HG03565 (cell line): ENCODE measurements around the gene ADCY10.
"Not testable (repeated sequence)": the region's sequence is repeated elsewhere in the genome, so short reads cannot be mapped to it uniquely, and the experiment has no call there.

Experiments used
- ATAC-seq: cut with Tn5 transposase; IDR thresholded peaks from one replicate; pipeline ENCODE4 v1.9.1; 2021; ENCODE audit warnings: mild to moderate bottlenecking, moderate library complexity; ENCODE audit not compliant: unreplicated experiment

The ADCY10 gene

DNA sequence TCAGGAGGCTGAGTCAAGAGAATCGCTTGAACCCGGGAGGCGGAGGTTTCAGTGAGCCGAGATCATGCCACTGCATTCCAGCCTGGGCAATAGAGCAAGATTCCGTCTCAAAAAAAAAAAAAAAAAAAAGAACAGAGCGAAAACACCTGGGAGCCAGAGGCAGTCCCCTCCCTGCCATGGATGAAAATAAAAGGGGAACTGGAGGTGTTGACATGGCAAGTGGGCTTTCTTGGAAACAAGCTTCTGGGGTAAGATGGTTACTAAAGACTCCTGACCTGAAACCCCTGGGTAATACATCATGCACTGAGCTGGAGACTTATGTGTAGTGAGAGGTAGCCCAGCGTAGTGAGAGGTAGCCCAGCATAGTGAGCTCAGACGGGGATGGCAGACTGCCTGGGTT lies 31.6 kb downstream of the ADCY10 start:
- no peak for ATAC-seq

DNA sequence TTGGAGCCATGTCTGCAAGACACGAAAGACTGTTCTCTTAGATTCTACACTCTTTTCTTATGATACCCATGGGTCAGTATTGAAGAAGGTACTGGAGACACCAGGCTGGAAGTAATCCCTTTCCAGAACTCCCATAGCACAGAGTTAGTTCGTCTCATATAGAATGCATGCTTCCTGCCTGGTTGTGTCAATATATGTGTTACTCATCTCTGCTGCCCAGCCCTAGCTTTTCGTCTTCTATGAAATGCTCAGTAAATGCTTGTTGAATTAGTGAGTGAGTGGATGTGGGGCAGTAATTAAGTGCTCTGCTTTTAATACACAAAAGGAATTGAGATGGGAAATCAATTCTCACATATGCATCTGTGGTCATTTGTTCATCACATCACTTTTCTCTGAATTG lies 32.1 kb downstream of the ADCY10 start:
- ATAC-seq, result no peak

DNA sequence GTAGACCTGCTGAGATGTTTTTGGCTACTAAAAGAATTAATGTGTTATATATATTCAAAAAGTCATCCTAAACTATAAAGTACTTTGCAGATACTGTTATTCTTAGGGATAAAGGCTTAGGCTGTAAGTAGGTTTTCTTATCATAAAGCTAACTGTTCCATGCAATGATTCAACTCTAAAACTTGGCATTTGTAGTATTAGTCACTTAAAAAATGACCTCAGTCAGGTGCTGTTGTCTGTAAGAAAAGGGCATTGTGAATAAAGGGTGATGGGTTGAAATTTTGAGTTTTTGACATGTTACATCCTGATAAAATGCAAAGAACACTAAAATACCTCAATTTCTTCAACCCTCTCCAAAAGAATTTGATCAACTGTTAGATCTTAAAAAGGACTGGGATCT lies 32.9 kb downstream of the ADCY10 start:
- ATAC-seq, result no peak

DNA sequence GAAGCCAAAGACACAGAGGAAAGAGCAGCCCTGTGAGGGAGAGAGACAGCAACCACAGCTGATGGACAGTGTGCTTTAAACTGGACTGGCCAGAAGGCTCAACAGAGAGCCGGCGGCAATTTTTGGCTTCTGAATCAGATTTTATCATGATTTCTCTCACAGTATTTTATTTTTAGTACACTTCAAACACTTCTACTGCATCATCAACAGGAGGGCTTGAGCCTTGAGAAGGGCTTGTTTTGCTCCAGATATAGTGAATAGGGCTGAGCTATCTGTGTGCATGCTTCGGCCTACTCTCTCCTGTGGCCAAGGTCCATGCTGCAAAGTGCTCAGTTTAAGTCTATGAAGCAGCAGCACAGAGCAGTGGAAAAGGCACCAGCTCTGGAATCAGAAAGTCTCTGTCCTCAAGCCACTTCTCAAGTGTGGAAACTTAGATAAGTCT lies 33.3 kb downstream of the ADCY10 start:
- no peak for ATAC-seq

DNA sequence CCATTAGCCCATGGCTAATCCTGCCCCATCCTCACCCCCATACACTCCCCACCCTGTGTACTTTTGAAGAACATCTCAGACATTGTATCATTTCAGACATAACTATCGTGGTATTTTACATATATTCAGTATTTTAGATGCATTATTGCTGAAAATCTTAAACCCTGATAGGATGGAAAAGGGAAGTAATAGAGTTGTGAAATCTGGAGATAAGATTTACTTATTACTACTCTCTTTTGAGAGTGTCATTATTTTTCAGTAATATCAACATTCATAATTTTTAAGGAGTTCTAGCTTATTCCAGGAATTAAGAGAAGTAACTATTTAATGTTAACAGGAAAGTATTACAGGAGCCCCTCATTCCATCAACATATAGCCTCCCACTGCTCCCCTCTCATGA lies 34.4 kb downstream of the ADCY10 start:
- ATAC-seq, result no peak

DNA sequence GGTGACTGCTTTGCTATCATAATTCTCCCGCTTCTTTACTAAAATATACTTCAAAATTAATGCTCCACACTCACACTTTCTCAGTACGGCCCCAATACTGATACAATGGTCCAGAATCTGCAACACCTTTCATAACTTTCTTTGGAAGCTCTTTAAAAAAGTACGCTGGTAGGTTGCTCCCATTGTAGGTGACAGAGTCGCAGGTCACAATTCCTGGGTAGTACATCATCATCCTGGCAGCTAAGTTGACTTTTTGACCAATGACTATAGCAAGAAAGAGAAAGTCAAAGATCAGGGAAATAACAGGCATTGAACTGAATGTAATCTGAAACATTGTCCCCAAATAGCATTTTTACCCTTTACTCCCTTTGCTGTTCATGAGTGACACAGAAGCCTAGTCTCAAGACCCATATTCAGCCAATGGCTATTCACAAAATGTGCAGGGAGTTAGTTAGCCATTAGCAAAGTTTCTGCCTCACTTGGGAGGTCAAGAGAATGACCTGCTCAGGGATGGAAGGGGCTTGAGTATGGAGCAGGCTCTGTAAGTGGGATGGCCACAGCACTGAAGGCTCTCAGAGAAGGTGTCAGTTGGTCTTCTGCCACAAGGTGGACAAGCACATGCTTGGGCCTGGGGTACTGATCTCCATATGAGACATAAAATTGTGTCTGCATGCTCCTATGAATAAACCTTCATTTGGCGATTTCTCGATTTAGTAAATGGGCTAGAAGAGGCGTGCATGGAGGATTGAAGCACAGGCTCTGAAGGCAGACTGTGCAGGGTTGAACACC lies 35.4 kb downstream of the ADCY10 start:
- no peak for ATAC-seq

DNA sequence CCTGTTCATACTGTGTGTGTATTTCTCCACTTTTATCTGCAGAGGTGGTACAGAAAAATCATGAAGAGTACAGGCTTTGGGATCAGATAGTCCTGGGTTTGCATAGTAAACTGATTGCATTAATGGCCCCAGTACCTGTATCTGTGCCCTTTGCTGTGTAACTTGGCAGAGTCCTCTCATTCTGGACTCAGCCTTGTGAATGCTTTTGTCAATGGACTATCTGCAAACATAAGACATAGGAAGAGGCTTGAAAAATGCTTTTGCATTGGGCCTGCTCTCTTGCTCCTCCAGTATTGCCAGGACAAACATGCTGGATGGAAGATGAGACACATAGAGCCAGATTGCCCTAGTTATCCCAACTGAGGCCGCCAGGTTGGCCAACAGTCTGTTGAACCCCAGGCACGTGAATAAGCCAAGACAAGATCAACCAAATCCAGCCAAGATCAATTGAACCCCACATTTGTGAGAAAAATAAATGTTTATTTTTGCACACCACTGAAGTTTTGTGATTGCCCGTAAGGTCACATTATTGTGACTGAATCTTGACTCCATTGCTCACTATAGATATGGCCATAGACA lies 37.2 kb downstream of the ADCY10 start:
- ATAC-seq, result no peak

DNA sequence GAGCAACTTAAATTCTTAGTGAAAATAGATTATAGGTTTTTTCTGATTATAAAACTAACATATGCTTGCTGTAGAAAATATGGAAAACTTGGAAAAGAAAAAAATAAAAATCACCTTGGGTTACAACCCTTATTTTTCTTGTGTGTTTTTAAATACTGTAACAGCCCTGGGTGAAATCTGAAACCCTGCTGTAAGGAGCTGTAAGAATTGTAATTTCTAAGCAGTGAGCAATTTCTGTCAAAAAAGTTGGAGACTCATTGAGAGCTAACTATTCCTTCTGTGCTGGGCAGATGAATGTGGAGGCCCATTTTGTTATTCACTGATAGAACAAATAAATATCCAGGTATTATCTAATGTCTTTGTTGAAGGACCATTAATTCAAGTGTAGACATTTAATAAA lies 42.6 kb downstream of the ADCY10 start:
- ATAC-seq, result no peak

DNA sequence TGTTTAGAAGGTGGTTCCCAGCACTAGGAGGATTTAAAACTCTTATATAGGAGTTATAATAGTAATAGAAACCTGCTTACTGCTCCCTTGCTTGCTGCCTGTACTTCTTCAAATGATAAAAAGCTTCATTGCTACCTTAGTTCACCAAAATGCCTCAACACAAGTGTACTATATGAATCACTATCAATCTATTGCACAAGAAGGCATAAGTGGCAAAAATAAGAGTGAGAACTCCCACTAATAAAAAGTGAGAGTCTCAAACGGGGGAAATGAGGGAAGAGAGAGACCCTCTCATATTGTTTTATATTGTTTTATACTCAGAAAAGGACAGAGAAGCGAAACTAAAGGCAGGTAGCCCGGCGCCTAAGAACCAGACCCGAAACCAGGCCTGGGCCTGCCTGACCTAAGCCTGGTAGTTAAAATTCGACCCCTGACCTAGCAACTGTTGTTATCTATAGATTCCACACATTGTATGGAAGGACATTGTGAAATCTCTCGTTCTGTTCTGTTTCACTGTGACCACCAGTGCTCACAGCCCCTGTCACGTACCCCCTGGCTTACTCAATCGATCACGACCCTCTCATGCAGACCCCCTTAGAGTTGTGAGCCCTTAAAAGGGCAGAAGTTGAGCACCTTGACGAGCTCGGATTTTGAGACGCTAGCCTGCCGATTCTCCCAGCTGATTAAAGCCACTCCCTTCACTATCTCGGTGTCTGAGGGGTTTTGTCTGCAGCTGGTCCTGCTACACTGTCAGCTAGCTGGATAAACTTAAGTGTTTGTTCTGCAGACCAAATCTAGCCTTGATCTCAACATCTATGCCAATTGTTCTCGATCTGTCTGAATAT lies 44.6 kb downstream of the ADCY10 start:
- ATAC-seq, result not testable (repeated sequence)

DNA sequence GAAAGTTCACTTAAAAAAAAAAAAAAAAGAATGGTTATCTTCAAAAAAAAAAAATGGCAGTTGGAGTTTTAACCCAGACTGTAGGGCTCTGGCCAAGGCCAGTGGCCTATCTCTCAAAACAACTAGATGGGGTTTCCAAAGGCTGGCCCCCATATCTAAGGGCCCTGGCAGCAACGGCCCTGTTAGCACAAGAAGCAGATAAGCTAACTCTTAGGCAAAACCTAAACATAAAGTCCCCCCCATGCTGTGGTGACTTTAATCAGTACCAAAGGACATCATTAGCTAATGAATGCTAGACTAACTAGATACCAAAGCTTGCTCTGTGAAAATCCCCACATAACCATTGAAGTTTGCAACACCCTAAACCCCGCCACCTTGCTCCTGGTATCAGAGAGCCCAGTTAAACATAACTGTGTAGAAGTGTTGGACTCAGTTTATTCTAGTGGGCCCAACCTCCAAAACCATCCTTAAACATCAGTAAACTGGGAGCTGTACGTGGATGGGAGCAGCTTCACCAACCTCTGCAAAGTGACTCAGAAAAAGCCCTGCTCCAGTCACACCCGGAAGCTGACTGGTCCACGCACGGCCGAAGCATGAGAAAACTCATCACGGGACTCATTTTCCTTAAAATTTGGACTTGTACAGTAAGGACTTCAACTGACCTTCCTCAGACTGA lies 47.1 kb downstream of the ADCY10 start:
- ATAC-seq, result not testable (repeated sequence)

DNA sequence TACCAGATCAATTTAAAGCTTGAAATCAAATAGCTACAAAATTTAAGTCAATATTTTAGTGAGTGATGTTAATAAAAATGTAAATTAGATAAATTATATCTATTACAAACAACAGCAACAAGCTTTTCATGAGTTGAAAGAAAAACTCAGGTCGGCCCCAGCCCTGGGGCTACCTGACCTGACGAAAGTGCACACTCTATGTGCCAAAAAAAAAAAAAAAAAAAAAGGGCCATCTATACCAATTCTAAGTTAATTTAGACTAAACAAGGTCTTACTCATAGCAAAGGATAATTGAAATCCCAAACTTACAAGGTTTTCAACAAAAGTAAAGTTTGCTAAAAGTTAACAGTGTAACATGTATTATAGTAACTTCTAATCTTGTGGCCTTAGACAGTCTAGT lies 47.6 kb downstream of the ADCY10 start:
- not testable (repeated sequence) for ATAC-seq

DNA sequence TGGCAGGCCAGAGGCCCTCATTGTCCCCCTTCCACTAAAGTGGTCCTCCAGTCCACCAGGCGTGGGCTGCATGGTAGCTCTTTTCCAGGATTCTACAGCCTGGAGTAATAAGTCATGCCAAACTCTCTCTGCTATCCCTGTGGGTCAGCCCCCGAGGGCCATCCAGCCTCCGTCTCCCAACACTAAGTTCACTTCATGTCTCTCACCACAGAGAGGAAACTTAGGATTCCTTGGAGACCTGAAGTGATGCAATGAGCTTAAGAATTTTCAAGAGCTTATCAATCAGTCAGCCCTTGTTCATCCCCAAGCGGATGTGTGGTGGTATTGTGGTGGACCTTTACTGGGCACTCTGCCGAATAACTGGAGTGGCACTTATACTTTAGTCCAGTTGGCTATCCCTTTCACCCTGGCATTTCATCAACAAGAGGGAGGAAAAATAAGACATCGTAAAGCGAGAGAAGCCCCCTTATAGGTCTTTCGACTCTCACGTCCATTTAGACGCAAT lies 48.1 kb downstream of the ADCY10 start:
- not testable (repeated sequence) for ATAC-seq

DNA sequence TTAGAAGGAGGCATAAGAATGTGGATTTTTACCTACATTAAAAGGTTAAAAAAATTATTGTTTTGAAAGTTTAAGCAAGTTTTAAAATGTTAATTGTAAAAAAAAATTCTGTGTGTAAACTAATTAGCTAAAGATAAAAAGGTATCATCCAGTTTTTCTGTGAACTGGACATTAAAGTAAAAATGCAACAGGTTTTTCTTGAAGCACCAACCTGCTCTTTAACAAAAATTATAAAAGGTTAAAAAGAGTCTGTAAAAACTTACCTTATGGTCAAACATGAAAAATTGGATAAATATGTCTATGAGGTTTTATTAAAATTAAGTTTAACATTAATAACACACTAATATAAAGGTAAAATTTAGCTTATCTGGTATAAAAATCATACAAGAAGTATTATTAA lies 48.7 kb downstream of the ADCY10 start:
- not testable (repeated sequence) for ATAC-seq

DNA sequence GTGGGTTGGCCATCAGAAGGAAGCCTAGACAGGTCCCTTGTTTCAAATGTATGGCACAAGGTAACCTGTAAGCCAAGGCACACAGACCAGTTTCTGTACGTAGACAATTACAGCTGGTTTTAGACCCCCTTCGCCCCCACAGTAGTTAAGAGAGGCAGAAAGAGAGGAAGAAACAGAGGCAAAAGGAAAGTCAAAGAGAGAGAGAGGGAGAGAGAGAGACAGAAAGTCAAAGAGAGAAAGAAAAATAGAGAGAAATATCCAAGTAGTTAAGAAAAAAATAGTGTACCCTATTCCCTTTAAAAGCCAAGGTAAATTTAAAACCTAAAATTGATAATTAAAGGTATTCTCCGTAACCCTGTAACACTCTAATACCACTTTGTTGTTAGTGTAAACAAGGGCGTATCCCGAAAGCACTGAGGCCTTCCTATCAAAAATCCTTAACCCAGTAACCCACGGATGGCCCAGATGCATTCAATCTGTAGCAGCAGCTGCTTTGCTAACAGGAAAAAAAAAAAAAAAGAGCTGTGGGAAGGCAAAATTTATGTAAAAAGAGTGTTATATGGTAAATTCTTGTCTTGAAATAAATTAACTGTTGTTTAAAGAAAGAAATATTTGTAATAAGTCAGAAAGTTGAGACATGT lies 49.4 kb downstream of the ADCY10 start:
- ATAC-seq, result no peak

DNA sequence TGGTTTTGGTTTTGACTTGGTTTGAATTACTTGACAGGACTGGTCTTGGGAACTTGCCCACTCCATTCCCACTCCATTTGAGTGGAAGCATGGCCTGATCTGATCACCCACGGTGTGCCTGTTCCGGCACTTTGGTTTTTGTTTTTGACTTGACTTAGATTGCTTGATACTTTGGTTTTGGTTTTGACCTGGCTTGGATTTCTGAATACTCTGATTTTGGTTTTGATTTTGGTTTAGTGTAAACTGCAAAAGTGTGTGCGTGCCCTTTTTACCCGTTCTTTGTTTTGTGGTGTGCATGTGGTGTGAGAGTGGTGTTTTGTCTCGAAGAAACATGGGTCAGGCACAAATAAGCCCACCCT lies 50.0 kb downstream of the ADCY10 start:
- no peak for ATAC-seq

DNA sequence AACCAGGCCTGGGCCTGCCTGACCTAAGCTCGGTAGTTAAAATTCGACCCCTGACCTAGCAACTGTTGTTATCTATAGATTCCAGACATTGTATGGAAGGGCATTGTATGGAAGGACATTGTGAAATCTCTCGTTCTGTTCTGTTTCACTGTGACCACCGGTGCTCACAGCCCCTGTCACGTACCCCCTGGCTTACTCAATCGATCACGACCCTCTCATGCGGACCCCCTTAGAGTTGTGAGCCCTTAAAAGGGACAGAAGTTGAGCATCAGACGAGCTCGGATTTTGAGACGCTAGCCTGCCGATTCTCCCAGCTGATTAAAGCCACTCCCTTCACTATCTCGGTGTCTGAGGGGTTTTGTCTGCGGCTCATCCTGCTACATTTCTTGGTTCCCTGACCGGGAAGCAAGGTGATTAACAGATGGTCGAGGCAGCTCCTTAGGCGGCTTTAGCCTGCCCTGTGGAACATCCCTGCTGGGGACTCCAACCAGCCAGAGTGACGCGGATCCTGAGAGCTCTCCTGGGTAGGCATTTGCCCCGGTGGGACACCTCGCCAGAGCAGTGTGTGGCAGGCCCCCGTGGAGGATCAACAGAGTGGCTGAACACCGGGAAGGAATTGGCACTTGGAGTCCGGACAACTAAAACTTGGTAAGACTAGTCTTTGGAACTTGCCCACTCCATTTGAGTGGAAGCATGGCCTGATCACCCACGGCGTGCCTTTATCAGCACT lies 50.6 kb downstream of the ADCY10 start:
- not testable (repeated sequence) for ATAC-seq

DNA sequence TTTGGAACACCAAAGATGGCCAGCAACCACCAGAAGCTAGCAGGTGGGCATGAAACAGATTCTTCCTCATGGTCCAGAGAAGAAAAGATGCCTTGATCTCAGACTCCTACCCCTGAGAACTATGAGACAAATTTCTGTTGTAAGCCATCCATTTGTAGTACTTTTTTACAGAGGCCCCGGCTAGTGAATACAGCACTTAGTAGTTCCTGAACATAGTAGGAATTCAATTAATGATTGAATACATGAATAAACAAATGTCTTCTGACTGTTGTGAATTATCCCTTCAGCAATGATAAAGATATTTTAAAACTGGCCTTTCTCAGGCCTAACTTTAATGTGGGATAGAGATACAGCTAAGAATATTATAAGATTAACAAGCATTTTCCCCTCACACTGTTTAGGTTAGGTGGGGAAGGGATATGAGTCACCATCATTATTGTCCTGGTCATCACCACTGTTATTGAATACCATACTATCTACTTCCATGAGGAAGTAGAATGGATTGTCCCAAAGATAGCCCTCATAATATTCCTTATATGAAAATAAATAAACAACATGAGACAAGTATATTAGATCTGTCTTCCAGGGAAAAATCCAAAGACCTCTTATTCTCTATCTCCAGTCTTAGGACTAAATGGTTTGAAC lies 51.4 kb downstream of the ADCY10 start:
- no peak for ATAC-seq

DNA sequence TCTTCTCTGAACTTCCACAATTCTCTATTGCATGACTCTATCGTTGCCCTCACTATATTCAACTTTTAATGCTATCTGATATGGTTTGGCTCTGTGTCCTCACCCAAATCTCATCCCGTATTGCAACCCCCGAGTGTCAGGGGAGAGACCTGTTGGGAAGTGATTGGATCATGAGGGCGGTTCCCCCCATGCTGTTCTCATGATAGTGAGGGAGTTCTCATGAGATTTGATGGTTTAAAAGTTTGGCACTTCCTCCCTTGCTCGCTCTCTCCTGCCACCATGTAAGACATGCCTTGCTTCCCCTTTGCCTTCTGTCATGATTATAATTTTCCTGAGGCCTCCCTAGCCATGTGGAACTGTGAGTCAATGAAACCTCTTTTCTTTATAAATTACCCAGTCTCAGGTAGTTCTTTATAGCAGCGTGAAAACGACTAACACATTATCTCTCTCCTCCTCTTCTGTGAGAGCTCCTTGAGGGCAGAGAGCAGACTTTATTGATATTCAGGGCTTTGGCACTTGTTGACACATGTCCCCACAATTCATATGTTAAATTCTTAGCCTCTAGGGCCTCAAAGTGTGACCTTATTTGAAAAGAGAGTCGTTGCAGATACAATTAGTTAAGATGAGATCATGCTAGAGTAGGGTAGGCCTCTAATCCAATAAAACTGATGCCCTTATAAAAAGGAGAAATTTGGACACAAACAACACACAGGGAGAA lies 52.1 kb downstream of the ADCY10 start:
- no peak for ATAC-seq
